ENCODE measurements around the gene OR10D3. TPM values are rescaled to one million over a fixed set of nuclear protein-coding genes. Genes with fewer than 3 reads are reported as not detected.
A peak's percentile ranks its signal among the peaks of the same experiment; 100 is the strongest.

OR10D3 gene
- total and polyA plus RNA-seq, 2 of the 13 experiments (the other 11 are each of a cell fraction or from before 2014, with no cell fraction given) = not detected

DNA sequence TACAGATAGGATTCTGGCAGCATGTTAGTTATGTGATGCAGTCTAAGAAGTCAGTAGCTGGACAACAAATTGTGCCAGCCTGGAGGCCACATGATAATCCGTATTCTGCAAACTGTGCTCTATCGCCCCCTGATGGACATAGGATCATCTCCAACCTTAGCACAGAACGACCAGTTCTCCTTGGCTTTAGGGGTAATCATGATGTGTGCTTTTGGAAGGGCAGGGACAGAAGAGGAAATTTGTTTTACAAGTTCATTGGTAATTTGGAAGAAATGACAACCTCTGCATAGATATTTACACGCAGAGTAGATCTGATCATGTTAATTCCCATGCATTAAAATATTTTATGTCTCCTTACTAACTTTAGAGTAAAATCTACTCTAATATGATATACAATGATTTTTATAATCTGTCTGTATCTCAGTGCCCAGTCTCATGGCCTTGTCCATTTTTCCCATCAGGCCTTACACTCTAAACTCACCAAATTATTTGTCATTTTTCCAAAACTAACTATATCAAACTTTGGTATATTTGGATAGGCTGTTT is 12.1 kb downstream of the OR10D3 start:
- 2% methylated on average over 4 of the region's 4 CpGs for WGBS (ENCODE audit: low lambda C conversion rate)
- TF ChIP-seq STAG1 (CRISPR knock-in tag; IDR thresholded peaks at IDR 0.05) = peak; percentile 75
- TF ChIP-seq JARID2 (CRISPR knock-in tag; IDR thresholded peaks at IDR 0.05; ENCODE audit: insufficient replicate concordance) = no peak
- no peak for TF ChIP-seq KAT7 (CRISPR knock-in tag; IDR thresholded peaks at IDR 0.05; ENCODE audit: borderline replicate concordance)
- TF ChIP-seq, protein P1, sequence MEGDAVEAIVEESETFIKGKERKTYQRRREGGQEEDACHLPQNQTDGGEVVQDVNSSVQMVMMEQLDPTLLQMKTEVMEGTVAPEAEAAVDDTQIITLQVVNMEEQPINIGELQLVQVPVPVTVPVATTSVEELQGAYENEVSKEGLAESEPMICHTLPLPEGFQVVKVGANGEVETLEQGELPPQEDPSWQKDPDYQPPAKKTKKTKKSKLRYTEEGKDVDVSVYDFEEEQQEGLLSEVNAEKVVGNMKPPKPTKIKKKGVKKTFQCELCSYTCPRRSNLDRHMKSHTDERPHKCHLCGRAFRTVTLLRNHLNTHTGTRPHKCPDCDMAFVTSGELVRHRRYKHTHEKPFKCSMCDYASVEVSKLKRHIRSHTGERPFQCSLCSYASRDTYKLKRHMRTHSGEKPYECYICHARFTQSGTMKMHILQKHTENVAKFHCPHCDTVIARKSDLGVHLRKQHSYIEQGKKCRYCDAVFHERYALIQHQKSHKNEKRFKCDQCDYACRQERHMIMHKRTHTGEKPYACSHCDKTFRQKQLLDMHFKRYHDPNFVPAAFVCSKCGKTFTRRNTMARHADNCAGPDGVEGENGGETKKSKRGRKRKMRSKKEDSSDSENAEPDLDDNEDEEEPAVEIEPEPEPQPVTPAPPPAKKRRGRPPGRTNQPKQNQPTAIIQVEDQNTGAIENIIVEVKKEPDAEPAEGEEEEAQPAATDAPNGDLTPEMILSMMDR (CRISPR knock-in tag; IDR thresholded peaks at IDR 0.05) = peak; percentile 84
- TF ChIP-seq SMC3 (IDR thresholded peaks at IDR 0.05; ENCODE audit: low read length) = peak; percentile 71
- TF ChIP-seq, protein P2, sequence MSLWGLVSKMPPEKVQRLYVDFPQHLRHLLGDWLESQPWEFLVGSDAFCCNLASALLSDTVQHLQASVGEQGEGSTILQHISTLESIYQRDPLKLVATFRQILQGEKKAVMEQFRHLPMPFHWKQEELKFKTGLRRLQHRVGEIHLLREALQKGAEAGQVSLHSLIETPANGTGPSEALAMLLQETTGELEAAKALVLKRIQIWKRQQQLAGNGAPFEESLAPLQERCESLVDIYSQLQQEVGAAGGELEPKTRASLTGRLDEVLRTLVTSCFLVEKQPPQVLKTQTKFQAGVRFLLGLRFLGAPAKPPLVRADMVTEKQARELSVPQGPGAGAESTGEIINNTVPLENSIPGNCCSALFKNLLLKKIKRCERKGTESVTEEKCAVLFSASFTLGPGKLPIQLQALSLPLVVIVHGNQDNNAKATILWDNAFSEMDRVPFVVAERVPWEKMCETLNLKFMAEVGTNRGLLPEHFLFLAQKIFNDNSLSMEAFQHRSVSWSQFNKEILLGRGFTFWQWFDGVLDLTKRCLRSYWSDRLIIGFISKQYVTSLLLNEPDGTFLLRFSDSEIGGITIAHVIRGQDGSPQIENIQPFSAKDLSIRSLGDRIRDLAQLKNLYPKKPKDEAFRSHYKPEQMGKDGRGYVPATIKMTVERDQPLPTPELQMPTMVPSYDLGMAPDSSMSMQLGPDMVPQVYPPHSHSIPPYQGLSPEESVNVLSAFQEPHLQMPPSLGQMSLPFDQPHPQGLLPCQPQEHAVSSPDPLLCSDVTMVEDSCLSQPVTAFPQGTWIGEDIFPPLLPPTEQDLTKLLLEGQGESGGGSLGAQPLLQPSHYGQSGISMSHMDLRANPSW (CRISPR knock-in tag; IDR thresholded peaks at IDR 0.05; ENCODE audit: borderline replicate concordance) = no peak
- TF ChIP-seq ATRX (CRISPR knock-in tag; IDR thresholded peaks at IDR 0.05; ENCODE audit: borderline replicate concordance) = no peak
- no peak for TF ChIP-seq AKAP8 (CRISPR knock-in tag; IDR thresholded peaks at IDR 0.05)
- TF ChIP-seq, protein P3, sequence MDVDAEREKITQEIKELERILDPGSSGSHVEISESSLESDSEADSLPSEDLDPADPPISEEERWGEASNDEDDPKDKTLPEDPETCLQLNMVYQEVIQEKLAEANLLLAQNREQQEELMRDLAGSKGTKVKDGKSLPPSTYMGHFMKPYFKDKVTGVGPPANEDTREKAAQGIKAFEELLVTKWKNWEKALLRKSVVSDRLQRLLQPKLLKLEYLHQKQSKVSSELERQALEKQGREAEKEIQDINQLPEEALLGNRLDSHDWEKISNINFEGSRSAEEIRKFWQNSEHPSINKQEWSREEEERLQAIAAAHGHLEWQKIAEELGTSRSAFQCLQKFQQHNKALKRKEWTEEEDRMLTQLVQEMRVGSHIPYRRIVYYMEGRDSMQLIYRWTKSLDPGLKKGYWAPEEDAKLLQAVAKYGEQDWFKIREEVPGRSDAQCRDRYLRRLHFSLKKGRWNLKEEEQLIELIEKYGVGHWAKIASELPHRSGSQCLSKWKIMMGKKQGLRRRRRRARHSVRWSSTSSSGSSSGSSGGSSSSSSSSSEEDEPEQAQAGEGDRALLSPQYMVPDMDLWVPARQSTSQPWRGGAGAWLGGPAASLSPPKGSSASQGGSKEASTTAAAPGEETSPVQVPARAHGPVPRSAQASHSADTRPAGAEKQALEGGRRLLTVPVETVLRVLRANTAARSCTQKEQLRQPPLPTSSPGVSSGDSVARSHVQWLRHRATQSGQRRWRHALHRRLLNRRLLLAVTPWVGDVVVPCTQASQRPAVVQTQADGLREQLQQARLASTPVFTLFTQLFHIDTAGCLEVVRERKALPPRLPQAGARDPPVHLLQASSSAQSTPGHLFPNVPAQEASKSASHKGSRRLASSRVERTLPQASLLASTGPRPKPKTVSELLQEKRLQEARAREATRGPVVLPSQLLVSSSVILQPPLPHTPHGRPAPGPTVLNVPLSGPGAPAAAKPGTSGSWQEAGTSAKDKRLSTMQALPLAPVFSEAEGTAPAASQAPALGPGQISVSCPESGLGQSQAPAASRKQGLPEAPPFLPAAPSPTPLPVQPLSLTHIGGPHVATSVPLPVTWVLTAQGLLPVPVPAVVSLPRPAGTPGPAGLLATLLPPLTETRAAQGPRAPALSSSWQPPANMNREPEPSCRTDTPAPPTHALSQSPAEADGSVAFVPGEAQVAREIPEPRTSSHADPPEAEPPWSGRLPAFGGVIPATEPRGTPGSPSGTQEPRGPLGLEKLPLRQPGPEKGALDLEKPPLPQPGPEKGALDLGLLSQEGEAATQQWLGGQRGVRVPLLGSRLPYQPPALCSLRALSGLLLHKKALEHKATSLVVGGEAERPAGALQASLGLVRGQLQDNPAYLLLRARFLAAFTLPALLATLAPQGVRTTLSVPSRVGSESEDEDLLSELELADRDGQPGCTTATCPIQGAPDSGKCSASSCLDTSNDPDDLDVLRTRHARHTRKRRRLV (CRISPR knock-in tag; IDR thresholded peaks at IDR 0.05) = no peak
- no peak for TF ChIP-seq ZZZ3 (CRISPR knock-in tag; IDR thresholded peaks at IDR 0.05; ENCODE audit: borderline replicate concordance)
- no peak for TF ChIP-seq REXO4 (CRISPR knock-in tag; IDR thresholded peaks at IDR 0.05; ENCODE audit: borderline replicate concordance)
- no peak for TF ChIP-seq ZEB1 (IDR thresholded peaks at IDR 0.05; ENCODE audit: insufficient replicate concordance, low read depth)
- no peak for TF ChIP-seq MXD4 (CRISPR knock-in tag; IDR thresholded peaks at IDR 0.05)
- TF ChIP-seq NCOA2 (CRISPR knock-in tag; IDR thresholded peaks at IDR 0.05) = no peak
- no peak for TF ChIP-seq NFYC (CRISPR knock-in tag; IDR thresholded peaks at IDR 0.05)
- no peak for TF ChIP-seq ZNF883 (CRISPR knock-in tag; IDR thresholded peaks at IDR 0.05; ENCODE audit: not compliant biosample characterization)

More for the DNA sequence above, 12.1 kb downstream of the OR10D3 start:
- Histone ChIP-seq H3K9ac (ENCODE audit: insufficient read depth, low read depth, low read length) (no peak overlapping the region), H3K4me1 (ENCODE audit: insufficient read depth, low read length) (no peaks in the 10 kb centered on the region), H3K27me3 (ENCODE audit: control insufficient read depth in 1 of 2, insufficient read depth in 2 of 2, low read length in 2 of 2) (no peaks in the 10 kb centered on the region), H2AFZ (ENCODE audit: low read length) (no peak overlapping the region), H3K4me2 (ENCODE audit: low read depth, low read length) (no peak overlapping the region), H4K20me1 (ENCODE audit: insufficient read depth, low read length) (no peaks in the 10 kb centered on the region), H3K79me2 (ENCODE audit: insufficient read depth, low read length) (no peaks in the 10 kb centered on the region), H3K27ac (ENCODE audit: extremely low read length, insufficient read depth, low read length) (no peak overlapping the region), H3K9me3 (ENCODE audit: low read length) (no peaks in the 10 kb centered on the region), H3K36me3 (replicated peaks in 1 of 2; ENCODE audit: control insufficient read depth in 1 of 2, insufficient read depth in 2 of 2, low read length in 2 of 2) (no peaks in the 10 kb centered on the region), H3K4me3 (replicated peaks in 1 of 3; ENCODE audit: insufficient read depth in 1 of 3, low read depth in 2 of 3, low read length in 3 of 3) (no peak overlapping the region)
- CTCF ChIA-PET (ENCODE audit: low intra/inter-chr PET ratio, low total read pairs) = interaction anchor here (1.6 to 2.5 kb wide), 2 partner anchors 87 to 124 kb away, joined by 4 to 38 read pairs; no protein-coding TSS in a partner anchor
- in situ Hi-C loops (cut with HindIII; ENCODE audit: extremely low pct_ligation_motif_present, low pct_unique_long_range_greater_than_20kb) (loop anchor here (5.0 kb wide), 1 partner anchor 118 kb away; no protein-coding TSS in a partner anchor), intact Hi-C loops (cut with micrococcal nuclease; ENCODE audit: unreplicated experiment) (loop anchor here (1.0 kb wide), 1 partner anchor 124 kb away; no protein-coding TSS in a partner anchor)
- POLR2A ChIA-PET = no interaction called here
- FAIRE-seq = peak; percentile 73
- no TSS peak for BruUV-seq (replicated peaks)
- DNase-seq (ENCODE audit: low spot score) = peak; percentile 50
- peak; percentile 94 for ATAC-seq

Measured in HepG2 (cell line).